NCI-H82 treated with DMSO at 0.1 percent for 48 hours (cell line): ENCODE data around the gene RASSF7.

Experiments used
- DNase-seq: peaks from one replicate; lab custom pipeline; 2025; ENCODE audit not compliant: unreplicated experiment; lab: John Stamatoyannopoulos, UW

RASSF7 gene

DNA sequence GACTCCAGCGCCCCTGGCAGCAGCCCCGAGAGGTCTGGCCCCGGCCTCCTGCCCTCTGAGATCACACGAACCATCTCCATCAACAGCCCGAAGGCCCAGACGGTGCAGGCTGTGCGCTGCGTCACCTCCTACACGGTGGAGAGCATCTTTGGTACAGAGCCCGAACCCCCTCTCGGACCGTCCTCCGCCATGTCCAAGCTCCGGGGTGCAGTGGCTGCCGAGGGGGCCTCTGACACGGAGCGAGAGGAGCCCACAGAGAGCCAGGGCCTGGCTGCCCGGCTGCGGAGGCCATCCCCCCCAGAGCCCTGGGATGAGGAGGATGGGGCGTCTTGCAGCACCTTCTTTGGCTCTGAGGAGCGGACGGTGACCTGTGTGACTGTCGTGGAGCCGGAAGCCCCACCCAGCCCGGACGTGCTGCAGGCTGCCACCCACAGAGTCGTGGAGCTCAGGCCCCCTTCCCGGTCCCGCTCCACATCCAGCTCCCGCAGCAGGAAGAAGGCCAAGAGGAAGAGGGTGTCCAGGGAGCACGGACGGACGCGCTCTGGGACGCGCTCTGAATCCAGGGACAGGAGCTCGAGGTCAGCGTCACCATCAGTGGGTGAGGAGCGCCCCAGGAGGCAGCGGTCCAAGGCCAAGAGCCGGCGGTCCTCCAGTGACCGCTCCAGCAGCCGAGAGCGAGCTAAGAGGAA lies 47.3 kb downstream of the RASSF7 start:
- DNase-seq, result no peak

DNA sequence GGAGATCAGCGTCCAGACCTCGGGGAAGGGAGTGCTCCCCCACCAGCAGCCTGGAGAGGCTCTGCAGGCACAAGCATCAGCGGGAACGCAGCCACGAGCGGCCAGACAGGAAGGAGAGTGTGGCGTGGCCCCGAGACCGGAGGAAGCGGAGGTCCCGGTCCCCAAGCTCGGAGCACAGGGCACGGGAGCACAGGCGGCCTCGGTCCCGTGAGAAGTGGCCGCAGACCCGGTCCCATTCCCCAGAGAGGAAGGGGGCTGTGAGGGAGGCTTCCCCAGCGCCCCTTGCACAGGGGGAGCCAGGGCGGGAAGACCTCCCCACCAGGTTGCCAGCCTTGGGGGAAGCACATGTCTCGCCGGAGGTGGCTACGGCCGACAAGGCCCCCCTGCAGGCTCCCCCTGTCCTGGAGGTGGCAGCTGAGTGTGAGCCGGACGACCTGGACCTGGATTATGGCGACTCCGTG lies 48.1 kb downstream of the RASSF7 start:
- DNase-seq, result no peak

- no peak for DNase-seq
These were observed 48.6 kb downstream of the RASSF7 start for GRCh38 chr11:609341-609811.

DNA sequence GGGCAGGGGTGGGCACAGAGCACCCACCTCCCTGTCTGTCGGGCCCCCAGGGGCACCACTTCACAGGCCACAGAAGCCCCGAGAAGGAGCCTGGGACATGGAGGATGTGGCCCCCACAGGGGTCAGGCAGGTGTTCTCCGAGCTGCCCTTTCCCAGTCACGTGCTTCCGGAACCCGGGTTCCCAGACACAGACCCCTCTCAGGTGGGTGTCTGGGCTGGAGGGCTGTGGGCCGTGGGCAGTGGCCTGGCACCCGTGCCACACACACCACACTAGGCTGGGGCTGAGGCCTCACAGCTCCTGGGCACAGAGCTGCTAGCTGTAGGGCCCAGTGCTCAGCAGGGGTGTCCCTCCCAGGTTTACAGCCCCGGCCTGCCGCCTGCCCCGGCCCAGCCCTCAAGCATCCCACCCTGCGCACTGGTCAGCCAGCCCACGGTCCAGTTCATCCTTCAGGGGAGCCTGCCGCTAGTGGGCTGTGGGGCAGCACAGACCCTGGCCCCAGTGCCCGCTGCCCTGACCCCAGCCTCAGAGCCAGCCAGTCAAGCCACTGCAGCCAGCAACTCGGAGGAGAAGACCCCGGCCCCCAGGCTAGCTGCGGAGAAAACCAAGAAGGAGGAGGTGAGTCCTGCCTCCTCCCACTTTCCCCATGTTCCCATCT lies 49.5 kb downstream of the RASSF7 start:
- DNase-seq, result no peak

DNA sequence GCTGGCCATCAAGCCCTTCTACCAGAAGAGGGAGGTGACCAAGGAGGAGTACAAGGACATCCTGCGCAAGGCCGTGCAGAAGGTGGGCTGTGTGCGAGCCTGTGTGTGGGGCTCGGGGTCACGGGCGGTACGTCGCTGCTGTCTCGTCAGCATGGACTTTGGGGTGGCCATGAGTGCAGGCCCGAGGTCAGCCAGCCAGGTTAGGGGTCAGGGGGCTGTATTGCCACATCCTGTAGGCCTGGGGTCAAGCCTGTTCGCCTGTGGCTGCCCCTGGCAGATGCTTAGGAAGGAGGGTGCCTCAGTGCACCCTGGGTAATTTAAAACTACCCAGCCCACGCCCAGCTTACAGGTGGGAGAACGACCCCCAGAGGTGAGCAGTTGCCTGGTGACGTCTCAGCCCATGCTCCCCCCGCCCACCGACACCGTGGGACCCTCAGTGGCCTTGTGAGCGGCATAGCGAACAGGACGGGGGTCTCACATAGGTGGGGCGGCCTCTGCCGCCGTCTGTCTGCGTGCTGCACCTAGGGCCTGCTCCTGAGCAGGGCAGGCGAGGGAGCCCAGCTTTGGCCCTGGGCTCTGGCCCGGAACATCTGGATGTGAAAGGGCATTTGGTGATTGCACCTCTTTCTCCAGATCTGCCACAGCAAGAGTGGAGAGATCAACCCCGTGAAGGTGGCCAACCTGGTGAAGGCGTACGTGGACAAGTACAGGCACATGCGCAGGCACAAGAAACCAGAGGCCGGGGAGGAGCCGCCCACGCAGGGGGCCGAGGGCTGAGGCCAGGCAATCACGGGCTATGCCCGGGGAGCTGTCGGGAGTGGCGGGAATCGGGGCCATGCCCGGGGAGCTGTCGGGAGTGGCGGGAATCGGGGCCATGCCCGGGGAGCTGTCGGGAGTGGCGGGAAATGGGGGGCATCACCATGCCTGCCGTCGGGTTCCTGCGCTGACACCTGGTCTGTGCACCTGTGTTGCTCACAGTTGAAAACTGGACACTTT lies 50.5 kb downstream of the RASSF7 start:
- DNase-seq, result no peak

- DNase-seq, result no peak
These were observed 51.6 kb downstream of the RASSF7 start for GRCh38 chr11:612201-612960.

GRCh38 chr11:612961-613300 lies 52.2 kb downstream of the RASSF7 start:
- DNase-seq, result no peak

- DNase-seq, result peak; percentile 1
These were observed 52.7 kb downstream of the RASSF7 start for GRCh38 chr11:613369-613968.
